Measurements from ENCODE around the gene ELP6.

Gene ELP6

DNA sequence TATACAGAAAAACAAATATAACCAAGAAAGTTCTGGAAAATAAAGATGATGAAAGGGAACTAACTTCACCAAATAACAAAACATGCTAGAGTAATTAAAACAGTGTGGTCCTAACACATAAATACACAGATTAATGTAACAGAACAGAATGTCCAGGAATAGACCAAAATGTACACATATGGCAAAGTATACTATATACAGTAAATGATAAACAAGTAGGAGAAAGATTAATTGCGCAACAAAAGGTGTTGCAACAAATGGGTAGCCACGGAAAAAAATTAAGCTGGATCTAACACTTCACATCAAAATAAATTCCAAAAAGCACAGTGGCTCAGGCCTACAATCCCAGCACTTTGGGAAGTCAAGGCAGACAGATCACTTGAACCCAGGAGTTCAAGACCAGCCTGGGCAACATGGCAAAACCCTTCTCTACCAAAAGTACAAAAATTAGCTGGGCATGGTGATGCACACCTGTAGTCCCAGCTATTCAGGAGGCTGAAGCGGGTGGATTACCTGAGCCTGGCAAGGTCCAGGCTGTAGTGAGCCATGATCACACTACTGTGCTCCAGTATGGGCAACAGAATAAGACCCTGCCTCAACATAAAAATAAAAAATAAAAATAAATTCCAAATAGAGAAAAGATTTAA is 57.6 kb downstream of the ELP6 start:
- DNase-seq = no peak

GRCh38 chr3:47452453-47453215 is 60.9 kb downstream of the ELP6 start:
- DNase-seq = no peak
